Coronary artery (tissue), 2 donors: Measurements from ENCODE around the gene ARSI.

Source experiments
- DNase-seq: peaks from one replicate; pipeline ENCODE4 v3.0.0-alpha.2; 2017; ENCODE audit warnings: low spot score
- H3K27ac ChIP-seq, 2 donors: fragments of 200-600 bp; sonication (generic); one replicate each; pipeline ENCODE4 v1.5.1; 2016 to 2019
- H3K4me3 ChIP-seq: fragments of 200-600 bp; sonication (generic); 2 replicates; pipeline ENCODE4 v1.5.1; 2016; ENCODE audit warnings: mild to moderate bottlenecking, moderate library complexity
- TF ChIP-seq, protein P1 (sequence below): fragments of 200-600 bp; sonication (generic); IDR thresholded peaks from one replicate; pipeline ENCODE4 v1.5.1; 2019; ENCODE audit warnings: antibody characterized with exemption

The ARSI gene

GRCh38 chr5:150286820-150287219 is 15.9 kb downstream of the ARSI start:
- no peak for DNase-seq

DNA sequence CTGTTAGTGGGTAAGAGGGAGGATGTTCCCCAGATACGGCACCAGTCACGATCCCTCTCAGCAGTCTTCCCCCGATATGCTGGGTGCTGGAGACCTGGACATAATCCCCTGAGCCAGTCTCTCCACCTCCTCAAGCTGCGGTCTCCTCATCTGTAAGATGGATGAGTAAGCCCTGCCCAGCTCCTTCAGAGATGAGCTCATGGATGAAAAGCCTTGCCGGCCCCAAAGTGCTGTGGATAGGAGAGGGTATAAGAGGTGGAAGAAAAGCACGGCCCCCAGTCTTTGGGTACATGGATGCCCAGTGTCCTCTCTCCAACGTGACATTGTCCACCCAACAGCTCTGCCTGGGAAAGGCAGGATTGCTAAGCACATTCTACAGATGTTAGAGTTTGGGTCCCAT is 17.6 kb downstream of the ARSI start:
- Histone ChIP-seq H3K4me3 (no peak overlapping the region), H3K27ac (no peak overlapping the region)
- TF ChIP-seq, protein P1, sequence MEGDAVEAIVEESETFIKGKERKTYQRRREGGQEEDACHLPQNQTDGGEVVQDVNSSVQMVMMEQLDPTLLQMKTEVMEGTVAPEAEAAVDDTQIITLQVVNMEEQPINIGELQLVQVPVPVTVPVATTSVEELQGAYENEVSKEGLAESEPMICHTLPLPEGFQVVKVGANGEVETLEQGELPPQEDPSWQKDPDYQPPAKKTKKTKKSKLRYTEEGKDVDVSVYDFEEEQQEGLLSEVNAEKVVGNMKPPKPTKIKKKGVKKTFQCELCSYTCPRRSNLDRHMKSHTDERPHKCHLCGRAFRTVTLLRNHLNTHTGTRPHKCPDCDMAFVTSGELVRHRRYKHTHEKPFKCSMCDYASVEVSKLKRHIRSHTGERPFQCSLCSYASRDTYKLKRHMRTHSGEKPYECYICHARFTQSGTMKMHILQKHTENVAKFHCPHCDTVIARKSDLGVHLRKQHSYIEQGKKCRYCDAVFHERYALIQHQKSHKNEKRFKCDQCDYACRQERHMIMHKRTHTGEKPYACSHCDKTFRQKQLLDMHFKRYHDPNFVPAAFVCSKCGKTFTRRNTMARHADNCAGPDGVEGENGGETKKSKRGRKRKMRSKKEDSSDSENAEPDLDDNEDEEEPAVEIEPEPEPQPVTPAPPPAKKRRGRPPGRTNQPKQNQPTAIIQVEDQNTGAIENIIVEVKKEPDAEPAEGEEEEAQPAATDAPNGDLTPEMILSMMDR: no peak
- no peak for DNase-seq

More at GRCh38 chr5:150286820-150287219, 15.9 kb downstream of the ARSI start:
- TF ChIP-seq, protein P1: no peak
- H3K4me3 ChIP-seq: no peak overlapping the region
- no peak overlapping the region for H3K27ac ChIP-seq

GRCh38 chr5:150284311-150284710 is 18.4 kb downstream of the ARSI start:
- Histone ChIP-seq H3K27ac (no peak overlapping the region), H3K4me3 (no peak overlapping the region)
- TF ChIP-seq, protein P1: no peak
- DNase-seq: no peak

DNA sequence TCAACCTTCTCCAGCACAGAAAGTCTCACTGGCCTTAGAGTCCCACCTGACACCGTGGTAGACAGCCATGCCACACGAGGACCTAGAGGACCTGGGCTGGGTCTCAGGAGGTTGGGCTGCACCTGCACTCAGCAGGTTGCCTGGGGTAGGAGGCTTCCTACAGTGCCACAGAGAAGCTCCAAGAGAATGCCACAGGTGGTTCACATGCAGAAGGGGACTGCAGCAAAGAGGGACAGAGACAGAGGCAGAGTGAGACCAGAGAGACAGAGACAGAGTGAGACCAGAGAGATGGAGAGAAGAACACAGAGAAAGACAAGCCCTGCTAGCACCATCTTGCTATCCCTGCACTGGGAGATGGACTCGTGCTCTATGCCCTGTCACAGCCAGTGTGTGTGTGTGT is 18.8 kb downstream of the ARSI start:
- TF ChIP-seq, protein P1: no peak
- Histone ChIP-seq H3K4me3 (no peak overlapping the region), H3K27ac (no peak overlapping the region)
- DNase-seq: no peak

DNA sequence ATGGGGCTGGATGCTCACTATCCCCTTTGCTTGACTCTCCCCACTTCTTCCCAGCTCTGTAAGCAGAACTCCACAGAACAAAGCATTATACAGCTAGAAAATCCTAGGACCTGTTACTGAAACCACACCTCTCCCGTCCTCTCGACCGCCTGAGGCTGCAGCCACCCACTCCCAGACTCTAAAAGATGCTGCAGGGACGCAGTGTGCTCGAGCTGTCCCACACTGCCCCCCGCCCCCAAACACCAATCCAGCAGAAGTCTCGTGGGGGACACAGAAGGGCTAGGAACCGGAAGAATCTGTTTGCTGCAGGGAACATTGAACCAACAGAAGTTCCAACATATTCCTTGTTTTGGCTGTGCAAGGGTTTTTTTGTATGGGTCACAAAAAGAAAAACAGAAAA is 20.7 kb downstream of the ARSI start:
- Histone ChIP-seq H3K4me3 (no peak overlapping the region), H3K27ac (no peak overlapping the region)
- TF ChIP-seq, protein P1: no peak
- DNase-seq: no peak

DNA sequence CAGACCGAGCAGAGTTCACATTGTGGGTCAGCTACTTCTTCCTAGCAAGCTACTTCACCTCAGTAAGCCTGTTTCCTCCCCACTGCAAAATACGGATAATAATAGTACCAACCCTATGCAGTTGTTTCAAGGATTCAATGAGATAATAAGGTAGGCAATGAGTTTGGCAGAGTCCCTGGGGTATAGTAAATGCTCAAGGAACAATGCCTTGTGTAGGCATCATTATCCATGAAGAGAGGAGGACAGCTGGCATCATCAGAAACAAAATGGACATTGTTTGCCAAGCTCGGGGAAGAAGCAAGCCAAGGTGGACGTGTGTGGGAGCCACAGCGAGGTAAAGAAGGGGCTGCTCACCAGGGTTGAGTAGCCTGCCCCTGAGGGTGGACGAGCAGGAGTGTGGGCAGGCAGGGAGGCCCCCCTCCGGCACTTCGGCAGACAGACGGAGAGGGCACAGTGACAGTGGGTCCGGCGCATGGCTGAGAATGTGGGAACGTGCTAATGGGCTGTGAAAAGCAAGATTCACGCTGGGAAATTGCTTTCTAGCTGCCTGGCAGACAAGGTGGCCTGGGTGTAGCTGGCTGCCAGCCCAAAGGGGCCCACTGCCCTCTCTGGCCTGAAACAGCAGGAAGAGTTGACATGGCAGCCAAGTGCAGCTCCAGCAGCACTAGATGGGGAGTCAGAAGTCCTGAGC is 23.2 kb downstream of the ARSI start:
- TF ChIP-seq, protein P1: no peak
- H3K4me3 ChIP-seq: no peak overlapping the region
- no peak overlapping the region for H3K27ac ChIP-seq
- DNase-seq: no peak

DNA sequence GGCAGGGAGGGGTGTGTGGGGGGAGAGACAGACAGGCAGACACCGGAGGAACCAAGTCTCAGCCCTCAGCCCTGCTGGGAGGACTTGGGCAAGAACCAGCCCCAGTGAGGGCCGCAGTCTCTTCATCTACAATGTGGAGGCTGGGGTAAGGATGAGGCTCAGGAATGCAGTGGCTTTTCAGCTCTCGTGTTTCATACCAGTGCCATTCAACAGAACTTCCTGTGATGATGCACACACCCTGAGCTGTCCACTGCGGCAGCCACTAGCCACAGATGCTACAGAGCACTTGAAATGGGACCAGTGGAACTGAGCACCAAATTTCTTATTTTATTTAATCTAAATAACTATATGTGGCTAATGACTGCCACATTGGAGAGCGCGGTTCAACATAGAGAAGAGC is 23.8 kb downstream of the ARSI start:
- H3K4me3 ChIP-seq: no peak overlapping the region
- no peak for DNase-seq
- TF ChIP-seq, protein P1: no peak
- H3K27ac ChIP-seq: no peak overlapping the region
